Measurements from ENCODE around the gene VARS1. TPM values are rescaled to one million over a fixed set of nuclear protein-coding genes. Genes with fewer than 3 reads are reported as not detected.

VARS1 gene
- total and polyA plus RNA-seq, 2 of the 8 experiments (the other 6 are each of a cell fraction or from before 2014, with no cell fraction given), result 53.5 to 162 TPM

- TF ChIP-seq, protein P1, sequence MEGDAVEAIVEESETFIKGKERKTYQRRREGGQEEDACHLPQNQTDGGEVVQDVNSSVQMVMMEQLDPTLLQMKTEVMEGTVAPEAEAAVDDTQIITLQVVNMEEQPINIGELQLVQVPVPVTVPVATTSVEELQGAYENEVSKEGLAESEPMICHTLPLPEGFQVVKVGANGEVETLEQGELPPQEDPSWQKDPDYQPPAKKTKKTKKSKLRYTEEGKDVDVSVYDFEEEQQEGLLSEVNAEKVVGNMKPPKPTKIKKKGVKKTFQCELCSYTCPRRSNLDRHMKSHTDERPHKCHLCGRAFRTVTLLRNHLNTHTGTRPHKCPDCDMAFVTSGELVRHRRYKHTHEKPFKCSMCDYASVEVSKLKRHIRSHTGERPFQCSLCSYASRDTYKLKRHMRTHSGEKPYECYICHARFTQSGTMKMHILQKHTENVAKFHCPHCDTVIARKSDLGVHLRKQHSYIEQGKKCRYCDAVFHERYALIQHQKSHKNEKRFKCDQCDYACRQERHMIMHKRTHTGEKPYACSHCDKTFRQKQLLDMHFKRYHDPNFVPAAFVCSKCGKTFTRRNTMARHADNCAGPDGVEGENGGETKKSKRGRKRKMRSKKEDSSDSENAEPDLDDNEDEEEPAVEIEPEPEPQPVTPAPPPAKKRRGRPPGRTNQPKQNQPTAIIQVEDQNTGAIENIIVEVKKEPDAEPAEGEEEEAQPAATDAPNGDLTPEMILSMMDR (IDR thresholded peaks at IDR 0.05; ENCODE audit: control extremely low read depth in 1 of 3, insufficient read depth in 1 of 3, low read depth in 1 of 3, low read length in 3 of 3), result no peak
- TF ChIP-seq POU5F1 (IDR thresholded peaks at IDR 0.05; ENCODE audit: low read depth, low read length) (no peak), TEAD4 (IDR thresholded peaks at IDR 0.05; ENCODE audit: low read depth, low read length) (no peak; the same call in 1 of the 2 replicates), BCL11A (IDR thresholded peaks at IDR 0.05; ENCODE audit: low read depth in 2 of 2, low read length in 2 of 2) (no peak), RFX5 (IDR thresholded peaks at IDR 0.05; ENCODE audit: borderline replicate concordance, low read depth, low read length) (no peak), ASH2L (IDR thresholded peaks at IDR 0.05; ENCODE audit: low read length) (no peak), ATF2 (IDR thresholded peaks at IDR 0.05; ENCODE audit: low read length) (no peak), KDM4A (IDR thresholded peaks at IDR 0.05; ENCODE audit: low read depth, low read length, severe bottlenecking) (no peak), EZH2 (IDR thresholded peaks at IDR 0.05; ENCODE audit: low read depth, low read length, severe bottlenecking) (no peak), MAX (IDR thresholded peaks at IDR 0.05) (no peak), JUN (IDR thresholded peaks at IDR 0.05; ENCODE audit: low read depth, low read length) (no peak), USF2 (IDR thresholded peaks at IDR 0.05; ENCODE audit: low read length) (no peak), EP300 (IDR thresholded peaks at IDR 0.05; ENCODE audit: borderline replicate concordance in 1 of 2, low read depth in 2 of 2, low read length in 2 of 2) (no peak), CTBP2 (IDR thresholded peaks at IDR 0.05; ENCODE audit: borderline replicate concordance, insufficient read depth, insufficient read length, low read length) (no peak), SIRT6 (IDR thresholded peaks at IDR 0.05; ENCODE audit: low read length) (no peak), HDAC2 (IDR thresholded peaks at IDR 0.05; ENCODE audit: borderline replicate concordance in 1 of 2, low read depth in 2 of 2, low read length in 2 of 2) (no peak), HDAC6 (IDR thresholded peaks at IDR 0.05; ENCODE audit: low read depth, low read length) (no peak), KDM1A (IDR thresholded peaks at IDR 0.05; ENCODE audit: borderline replicate concordance, low read length) (no peak)
- TF ChIP-seq, protein P2, sequence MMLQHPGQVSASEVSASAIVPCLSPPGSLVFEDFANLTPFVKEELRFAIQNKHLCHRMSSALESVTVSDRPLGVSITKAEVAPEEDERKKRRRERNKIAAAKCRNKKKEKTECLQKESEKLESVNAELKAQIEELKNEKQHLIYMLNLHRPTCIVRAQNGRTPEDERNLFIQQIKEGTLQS (IDR thresholded peaks at IDR 0.05; ENCODE audit: insufficient read depth, low read depth, low read length), result no peak
Observed at GRCh38 chr6:31814677-31815024, 19.1 kb upstream of the VARS1 start (continued).
